ENCODE results near the gene TGFBR3L. TPM values are rescaled to one million over a fixed set of nuclear protein-coding genes. Genes with fewer than 3 reads are reported as not detected.

Gene TGFBR3L
- total and polyA plus RNA-seq, 2 experiments from 2014 or later = 1.7 to 7.0 TPM

DNA sequence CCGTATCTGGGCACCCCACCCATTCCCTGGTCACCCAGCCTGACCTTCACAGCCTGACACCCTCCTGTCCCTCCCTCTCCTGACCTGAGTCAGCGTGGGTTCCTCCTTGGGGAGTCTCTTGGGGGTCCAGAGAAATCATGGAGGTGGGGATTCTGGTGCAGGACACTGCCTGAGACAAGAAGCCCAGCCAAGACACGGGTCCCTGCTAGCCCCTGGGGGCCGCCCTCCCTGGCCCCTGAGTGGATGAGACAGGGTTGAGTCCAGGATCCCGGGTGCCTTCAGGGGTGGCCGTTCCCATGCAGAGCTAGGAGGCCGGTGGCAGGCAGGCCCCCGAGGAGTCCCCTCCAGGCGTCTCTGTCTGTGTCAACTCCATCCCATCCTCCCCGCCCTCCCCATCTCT lies 9.4 kb upstream of the TGFBR3L start (continued):
- no peak for TF ChIP-seq CREB1 (CRISPR knock-in tag; IDR thresholded peaks at IDR 0.05; ENCODE audit: low read depth)
- TF ChIP-seq, protein P1, sequence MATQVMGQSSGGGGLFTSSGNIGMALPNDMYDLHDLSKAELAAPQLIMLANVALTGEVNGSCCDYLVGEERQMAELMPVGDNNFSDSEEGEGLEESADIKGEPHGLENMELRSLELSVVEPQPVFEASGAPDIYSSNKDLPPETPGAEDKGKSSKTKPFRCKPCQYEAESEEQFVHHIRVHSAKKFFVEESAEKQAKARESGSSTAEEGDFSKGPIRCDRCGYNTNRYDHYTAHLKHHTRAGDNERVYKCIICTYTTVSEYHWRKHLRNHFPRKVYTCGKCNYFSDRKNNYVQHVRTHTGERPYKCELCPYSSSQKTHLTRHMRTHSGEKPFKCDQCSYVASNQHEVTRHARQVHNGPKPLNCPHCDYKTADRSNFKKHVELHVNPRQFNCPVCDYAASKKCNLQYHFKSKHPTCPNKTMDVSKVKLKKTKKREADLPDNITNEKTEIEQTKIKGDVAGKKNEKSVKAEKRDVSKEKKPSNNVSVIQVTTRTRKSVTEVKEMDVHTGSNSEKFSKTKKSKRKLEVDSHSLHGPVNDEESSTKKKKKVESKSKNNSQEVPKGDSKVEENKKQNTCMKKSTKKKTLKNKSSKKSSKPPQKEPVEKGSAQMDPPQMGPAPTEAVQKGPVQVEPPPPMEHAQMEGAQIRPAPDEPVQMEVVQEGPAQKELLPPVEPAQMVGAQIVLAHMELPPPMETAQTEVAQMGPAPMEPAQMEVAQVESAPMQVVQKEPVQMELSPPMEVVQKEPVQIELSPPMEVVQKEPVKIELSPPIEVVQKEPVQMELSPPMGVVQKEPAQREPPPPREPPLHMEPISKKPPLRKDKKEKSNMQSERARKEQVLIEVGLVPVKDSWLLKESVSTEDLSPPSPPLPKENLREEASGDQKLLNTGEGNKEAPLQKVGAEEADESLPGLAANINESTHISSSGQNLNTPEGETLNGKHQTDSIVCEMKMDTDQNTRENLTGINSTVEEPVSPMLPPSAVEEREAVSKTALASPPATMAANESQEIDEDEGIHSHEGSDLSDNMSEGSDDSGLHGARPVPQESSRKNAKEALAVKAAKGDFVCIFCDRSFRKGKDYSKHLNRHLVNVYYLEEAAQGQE (IDR thresholded peaks at IDR 0.05; ENCODE audit: unreplicated experiment) = no peak

DNA sequence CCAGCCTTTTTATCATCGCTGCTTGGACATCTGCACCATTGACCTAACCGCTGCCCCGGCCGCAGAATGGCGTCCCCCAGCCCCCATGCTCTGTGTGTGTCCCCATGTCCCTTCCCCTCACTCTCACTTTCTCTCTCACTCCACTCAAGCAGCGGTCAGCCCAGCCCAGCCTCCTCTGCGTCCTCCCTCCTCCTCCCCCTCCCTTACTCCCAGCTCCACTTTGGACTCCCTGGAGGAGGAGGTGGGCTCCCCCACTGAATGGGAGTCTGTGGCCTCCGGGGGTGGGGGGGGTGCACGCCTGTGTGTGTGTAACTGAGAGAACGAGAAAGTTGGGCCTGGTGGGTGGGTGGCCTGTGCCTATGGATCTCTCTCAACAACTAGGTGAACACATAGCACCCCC lies 8.8 kb upstream of the TGFBR3L start:
- ATAC-seq = no peak
- Mint-ChIP-seq H3K27me3 (ENCODE audit: insufficient read depth, low read depth, poor library complexity) (peaks cover 27% of the 10 kb centered on the region), H3K27ac (no peak overlapping the region), H3K9me3 (peaks cover 6% of the 10 kb centered on the region; the same call in 1 of the 3 replicates), H3K4me1 (peaks cover 16% of the 10 kb centered on the region), H3K36me3 (ENCODE audit: low read depth) (peaks cover 13% of the 10 kb centered on the region), H3K4me3 (peak overlapping the region; percentile 64)
- no peak for DNase-seq (ENCODE audit: low spot score)
- Histone ChIP-seq H3K4me3 (no peak overlapping the region), H4K20me1 (replicated peaks; ENCODE audit: insufficient read depth) (no peaks in the 10 kb centered on the region; the same call in 1 of the 2 replicates), H3F3A (replicated peaks; ENCODE audit: low read depth) (peaks cover 8% of the 10 kb centered on the region; the same call in 1 of the 2 replicates), H3K9me2 (ENCODE audit: insufficient read depth) (no peaks in the 10 kb centered on the region), H3K79me2 (replicated peaks; ENCODE audit: insufficient read depth) (peaks cover 32% of the 10 kb centered on the region), H3K27ac (ENCODE audit: low read depth) (no peak overlapping the region), H2AFZ (no peak overlapping the region), H3K4me2 (no peak overlapping the region), H3K4me1 (ENCODE audit: insufficient read depth) (peaks cover 11% of the 10 kb centered on the region), H3K27me3 (ENCODE audit: insufficient read depth) (no peaks in the 10 kb centered on the region), H3K36me3 (ENCODE audit: insufficient read depth) (no peaks in the 10 kb centered on the region; the same call in 1 of the 2 replicates)
- TF ChIP-seq CREB1 (CRISPR knock-in tag; IDR thresholded peaks at IDR 0.05; ENCODE audit: low read depth) (no peak), NANOG (IDR thresholded peaks at IDR 0.05; ENCODE audit: borderline replicate concordance) (no peak), POLR2AphosphoS5 (IDR thresholded peaks at IDR 0.05; ENCODE audit: low read depth) (no peak), ZNF114 (CRISPR knock-in tag; IDR thresholded peaks at IDR 0.05) (no peak), JUNB (IDR thresholded peaks at IDR 0.05; ENCODE audit: unreplicated experiment) (no peak), STAT1 (IDR thresholded peaks at IDR 0.05; ENCODE audit: unreplicated experiment) (no peak), EZH2 (IDR thresholded peaks at IDR 0.05; ENCODE audit: low read depth, unreplicated experiment) (no peak)
- TF ChIP-seq, protein P2, sequence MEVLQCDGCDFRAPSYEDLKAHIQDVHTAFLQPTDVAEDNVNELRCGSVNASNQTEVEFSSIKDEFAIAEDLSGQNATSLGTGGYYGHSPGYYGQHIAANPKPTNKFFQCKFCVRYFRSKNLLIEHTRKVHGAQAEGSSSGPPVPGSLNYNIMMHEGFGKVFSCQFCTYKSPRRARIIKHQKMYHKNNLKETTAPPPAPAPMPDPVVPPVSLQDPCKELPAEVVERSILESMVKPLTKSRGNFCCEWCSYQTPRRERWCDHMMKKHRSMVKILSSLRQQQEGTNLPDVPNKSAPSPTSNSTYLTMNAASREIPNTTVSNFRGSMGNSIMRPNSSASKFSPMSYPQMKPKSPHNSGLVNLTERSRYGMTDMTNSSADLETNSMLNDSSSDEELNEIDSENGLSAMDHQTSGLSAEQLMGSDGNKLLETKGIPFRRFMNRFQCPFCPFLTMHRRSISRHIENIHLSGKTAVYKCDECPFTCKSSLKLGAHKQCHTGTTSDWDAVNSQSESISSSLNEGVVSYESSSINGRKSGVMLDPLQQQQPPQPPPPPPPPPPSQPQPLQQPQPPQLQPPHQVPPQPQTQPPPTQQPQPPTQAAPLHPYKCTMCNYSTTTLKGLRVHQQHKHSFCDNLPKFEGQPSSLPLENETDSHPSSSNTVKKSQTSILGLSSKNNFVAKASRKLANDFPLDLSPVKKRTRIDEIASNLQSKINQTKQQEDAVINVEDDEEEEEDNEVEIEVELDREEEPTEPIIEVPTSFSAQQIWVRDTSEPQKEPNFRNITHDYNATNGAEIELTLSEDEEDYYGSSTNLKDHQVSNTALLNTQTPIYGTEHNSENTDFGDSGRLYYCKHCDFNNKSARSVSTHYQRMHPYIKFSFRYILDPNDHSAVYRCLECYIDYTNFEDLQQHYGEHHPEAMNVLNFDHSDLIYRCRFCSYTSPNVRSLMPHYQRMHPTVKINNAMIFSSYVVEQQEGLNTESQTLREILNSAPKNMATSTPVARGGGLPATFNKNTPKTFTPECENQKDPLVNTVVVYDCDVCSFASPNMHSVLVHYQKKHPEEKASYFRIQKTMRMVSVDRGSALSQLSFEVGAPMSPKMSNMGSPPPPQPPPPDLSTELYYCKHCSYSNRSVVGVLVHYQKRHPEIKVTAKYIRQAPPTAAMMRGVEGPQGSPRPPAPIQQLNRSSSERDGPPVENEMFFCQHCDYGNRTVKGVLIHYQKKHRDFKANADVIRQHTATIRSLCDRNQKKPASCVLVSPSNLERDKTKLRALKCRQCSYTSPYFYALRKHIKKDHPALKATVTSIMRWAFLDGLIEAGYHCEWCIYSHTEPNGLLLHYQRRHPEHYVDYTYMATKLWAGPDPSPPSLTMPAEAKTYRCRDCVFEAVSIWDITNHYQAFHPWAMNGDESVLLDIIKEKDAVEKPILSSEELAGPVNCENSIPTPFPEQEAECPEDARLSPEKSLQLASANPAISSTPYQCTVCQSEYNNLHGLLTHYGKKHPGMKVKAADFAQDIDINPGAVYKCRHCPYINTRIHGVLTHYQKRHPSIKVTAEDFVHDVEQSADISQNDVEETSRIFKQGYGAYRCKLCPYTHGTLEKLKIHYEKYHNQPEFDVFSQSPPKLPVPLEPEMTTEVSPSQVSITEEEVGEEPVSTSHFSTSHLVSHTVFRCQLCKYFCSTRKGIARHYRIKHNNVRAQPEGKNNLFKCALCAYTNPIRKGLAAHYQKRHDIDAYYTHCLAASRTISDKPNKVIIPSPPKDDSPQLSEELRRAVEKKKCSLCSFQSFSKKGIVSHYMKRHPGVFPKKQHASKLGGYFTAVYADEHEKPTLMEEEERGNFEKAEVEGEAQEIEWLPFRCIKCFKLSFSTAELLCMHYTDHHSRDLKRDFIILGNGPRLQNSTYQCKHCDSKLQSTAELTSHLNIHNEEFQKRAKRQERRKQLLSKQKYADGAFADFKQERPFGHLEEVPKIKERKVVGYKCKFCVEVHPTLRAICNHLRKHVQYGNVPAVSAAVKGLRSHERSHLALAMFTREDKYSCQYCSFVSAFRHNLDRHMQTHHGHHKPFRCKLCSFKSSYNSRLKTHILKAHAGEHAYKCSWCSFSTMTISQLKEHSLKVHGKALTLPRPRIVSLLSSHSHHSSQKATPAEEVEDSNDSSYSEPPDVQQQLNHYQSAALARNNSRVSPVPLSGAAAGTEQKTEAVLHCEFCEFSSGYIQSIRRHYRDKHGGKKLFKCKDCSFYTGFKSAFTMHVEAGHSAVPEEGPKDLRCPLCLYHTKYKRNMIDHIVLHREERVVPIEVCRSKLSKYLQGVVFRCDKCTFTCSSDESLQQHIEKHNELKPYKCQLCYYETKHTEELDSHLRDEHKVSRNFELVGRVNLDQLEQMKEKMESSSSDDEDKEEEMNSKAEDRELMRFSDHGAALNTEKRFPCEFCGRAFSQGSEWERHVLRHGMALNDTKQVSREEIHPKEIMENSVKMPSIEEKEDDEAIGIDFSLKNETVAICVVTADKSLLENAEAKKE (CRISPR knock-in tag; IDR thresholded peaks at IDR 0.05) = no peak
- TF ChIP-seq, protein P3, sequence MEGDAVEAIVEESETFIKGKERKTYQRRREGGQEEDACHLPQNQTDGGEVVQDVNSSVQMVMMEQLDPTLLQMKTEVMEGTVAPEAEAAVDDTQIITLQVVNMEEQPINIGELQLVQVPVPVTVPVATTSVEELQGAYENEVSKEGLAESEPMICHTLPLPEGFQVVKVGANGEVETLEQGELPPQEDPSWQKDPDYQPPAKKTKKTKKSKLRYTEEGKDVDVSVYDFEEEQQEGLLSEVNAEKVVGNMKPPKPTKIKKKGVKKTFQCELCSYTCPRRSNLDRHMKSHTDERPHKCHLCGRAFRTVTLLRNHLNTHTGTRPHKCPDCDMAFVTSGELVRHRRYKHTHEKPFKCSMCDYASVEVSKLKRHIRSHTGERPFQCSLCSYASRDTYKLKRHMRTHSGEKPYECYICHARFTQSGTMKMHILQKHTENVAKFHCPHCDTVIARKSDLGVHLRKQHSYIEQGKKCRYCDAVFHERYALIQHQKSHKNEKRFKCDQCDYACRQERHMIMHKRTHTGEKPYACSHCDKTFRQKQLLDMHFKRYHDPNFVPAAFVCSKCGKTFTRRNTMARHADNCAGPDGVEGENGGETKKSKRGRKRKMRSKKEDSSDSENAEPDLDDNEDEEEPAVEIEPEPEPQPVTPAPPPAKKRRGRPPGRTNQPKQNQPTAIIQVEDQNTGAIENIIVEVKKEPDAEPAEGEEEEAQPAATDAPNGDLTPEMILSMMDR (conservative IDR thresholded peaks at IDR 0.05; ENCODE audit: low read depth in 2 of 2) = no peak
- TF ChIP-seq, protein P1 (IDR thresholded peaks at IDR 0.05; ENCODE audit: unreplicated experiment) = no peak

All from GM23338 (cell line).